Thyroid gland (tissue), 4 donors: ENCODE results near the gene CDC25C. TPM values are rescaled to one million over a fixed set of nuclear protein-coding genes. Genes with fewer than 3 reads are reported as not detected.

Source experiments
- DNase-seq, 2 donors: peaks; one replicate each; pipeline ENCODE4 v3.0.0-alpha.2; 2019
- H3K27ac ChIP-seq, 3 donors: fragments of 200-600 bp; sonication (generic); 1 replicate in 2 of 3; 2 replicates in 1 of 3; pipeline ENCODE4 v1.5.1; 2016 to 2019; ENCODE audit warnings: mild to moderate bottlenecking in 1 of 3, moderate library complexity in 1 of 3
- H3K27me3 ChIP-seq: fragments of 200-600 bp; sonication (generic); one replicate; pipeline ENCODE4 v1.5.1; 2019
- H3K36me3 ChIP-seq, 2 donors: fragments of 200-600 bp; sonication (generic); one replicate each; pipeline ENCODE4 v1.5.1; 2016 to 2019
- H3K4me1 ChIP-seq, 2 donors: fragments of 200-600 bp; sonication (generic); one replicate each; pipeline ENCODE4 v1.5.1; 2017 to 2019
- H3K4me3 ChIP-seq, 3 donors: fragments of 200-600 bp; sonication (generic); replicated peaks in 1 of 3; 1 replicate in 2 of 3; 2 replicates in 1 of 3; pipeline ENCODE4 v1.5.1; 2016; ENCODE audit warnings: mild to moderate bottlenecking in 1 of 3
- H3K9me3 ChIP-seq: fragments of 200-600 bp; sonication (generic); one replicate; pipeline ENCODE4 v1.5.1; 2017
- POLR2A ChIP-seq, 2 donors: fragments of 450-650 bp; IDR thresholded peaks; one replicate each; pipeline ENCODE4 v1.6.1; 2017; ENCODE audit warnings: antibody characterized with exemption in 2 of 2, mild to moderate bottlenecking in 2 of 2, moderate library complexity in 1 of 2
- WGBS, 2 donors: methylation state at CpG; one replicate each; pipeline ENCODE4 v1.1.5; 2017; 5-methylcytosine and 5-hydroxymethylcytosine counted together
- intact Hi-C: fragments of 100-400 bp; cut with DNase I; formaldehyde crosslinking; loops from one replicate; pipeline ENCODE4 v1.15.1; 2023
- total RNA-seq, 4 donors: library from RNA; depleted of rRNA; stranded (reverse); fragments of >200 nt; gene quantifications; one replicate each; pipeline ENCODE4 v1.2.3, GENCODE V29; 2016
- TF ChIP-seq, protein P1 (sequence below), 6 experiments: fragments of 200-600 bp in 3 of 6; fragments of 450-650 bp in 3 of 6; sonication (generic) in 3 of 6; IDR thresholded peaks; one replicate each; pipeline ENCODE4 v1.5.1; 2016 to 2019; ENCODE audit warnings: antibody characterized with exemption in 6 of 6, mild to moderate bottlenecking in 2 of 6, inconsistent platforms in 1 of 6, moderate library complexity in 1 of 6

The CDC25C gene
- total RNA-seq, 4 donors from 2014 or later = 0.27 TPM; not detected in 3

DNA sequence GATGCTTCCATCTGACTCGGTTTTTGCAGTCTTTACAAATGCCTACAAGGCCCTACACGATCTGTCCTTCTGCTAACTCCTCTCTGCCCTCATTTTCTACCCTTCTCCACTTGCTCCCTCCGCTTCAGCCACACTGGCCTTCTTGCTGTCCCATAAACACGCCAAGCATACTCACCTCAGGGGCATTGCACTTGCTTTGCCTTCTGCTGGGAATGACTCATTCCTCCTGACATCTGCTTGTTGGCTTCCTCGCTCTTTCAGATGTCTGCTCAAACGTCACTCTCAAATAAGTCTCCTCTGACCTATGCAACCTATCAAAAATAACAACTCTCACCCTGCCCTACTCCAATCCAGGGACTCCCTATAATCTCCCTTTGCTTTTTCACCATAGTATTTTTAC is 28.2 kb downstream of the CDC25C start:
- WGBS, 2 donors = 89 to 90% methylated on average over 6 of the region's 6 CpGs
- H3K27ac ChIP-seq = no peak overlapping the region
- no peaks in the 10 kb centered on the region for H3K4me1 ChIP-seq
- H3K36me3 ChIP-seq = no peaks in the 10 kb centered on the region
- no peak overlapping the region for H3K4me3 ChIP-seq
- no peaks in the 10 kb centered on the region for H3K27me3 ChIP-seq
- no peak for TF ChIP-seq POLR2A (IDR thresholded peaks at IDR 0.05)
- TF ChIP-seq, protein P1, sequence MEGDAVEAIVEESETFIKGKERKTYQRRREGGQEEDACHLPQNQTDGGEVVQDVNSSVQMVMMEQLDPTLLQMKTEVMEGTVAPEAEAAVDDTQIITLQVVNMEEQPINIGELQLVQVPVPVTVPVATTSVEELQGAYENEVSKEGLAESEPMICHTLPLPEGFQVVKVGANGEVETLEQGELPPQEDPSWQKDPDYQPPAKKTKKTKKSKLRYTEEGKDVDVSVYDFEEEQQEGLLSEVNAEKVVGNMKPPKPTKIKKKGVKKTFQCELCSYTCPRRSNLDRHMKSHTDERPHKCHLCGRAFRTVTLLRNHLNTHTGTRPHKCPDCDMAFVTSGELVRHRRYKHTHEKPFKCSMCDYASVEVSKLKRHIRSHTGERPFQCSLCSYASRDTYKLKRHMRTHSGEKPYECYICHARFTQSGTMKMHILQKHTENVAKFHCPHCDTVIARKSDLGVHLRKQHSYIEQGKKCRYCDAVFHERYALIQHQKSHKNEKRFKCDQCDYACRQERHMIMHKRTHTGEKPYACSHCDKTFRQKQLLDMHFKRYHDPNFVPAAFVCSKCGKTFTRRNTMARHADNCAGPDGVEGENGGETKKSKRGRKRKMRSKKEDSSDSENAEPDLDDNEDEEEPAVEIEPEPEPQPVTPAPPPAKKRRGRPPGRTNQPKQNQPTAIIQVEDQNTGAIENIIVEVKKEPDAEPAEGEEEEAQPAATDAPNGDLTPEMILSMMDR (IDR thresholded peaks at IDR 0.05) = no peak
- no peaks in the 10 kb centered on the region for H3K9me3 ChIP-seq
- DNase-seq = no peak
- intact Hi-C loops = no loop called here

DNA sequence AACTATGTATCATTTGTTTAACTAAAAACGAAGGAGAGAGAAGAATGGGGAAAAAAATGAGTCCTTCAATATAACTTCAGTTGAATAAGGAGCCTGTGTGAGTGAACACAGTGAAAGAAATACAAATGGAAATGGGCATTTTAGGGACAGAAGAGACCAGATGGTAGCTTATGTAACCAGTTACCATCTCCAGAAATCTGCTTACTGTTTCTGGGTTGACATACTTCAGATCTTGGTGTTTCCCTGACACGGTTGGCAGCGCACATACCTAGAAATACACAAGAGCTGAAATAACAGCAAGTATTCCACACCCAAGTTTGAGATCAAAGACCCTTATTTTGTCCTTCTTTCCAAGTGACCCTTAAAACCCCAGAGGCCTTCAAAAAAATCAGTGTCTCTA is 42.3 kb downstream of the CDC25C start:
- no peaks in the 10 kb centered on the region for H3K36me3 ChIP-seq
- intact Hi-C loops = no loop called here
- no peak for DNase-seq
- no peaks in the 10 kb centered on the region for H3K27me3 ChIP-seq
- no peaks in the 10 kb centered on the region for H3K4me1 ChIP-seq
- 88 to 93% methylated on average over 3 of the region's 3 CpGs for WGBS, 2 donors
- H3K4me3 ChIP-seq = no peak overlapping the region
- no peaks in the 10 kb centered on the region for H3K9me3 ChIP-seq
- H3K27ac ChIP-seq = no peak overlapping the region
- no peak for TF ChIP-seq POLR2A (IDR thresholded peaks at IDR 0.05)
- TF ChIP-seq, protein P1 (IDR thresholded peaks at IDR 0.05) = no peak

DNA sequence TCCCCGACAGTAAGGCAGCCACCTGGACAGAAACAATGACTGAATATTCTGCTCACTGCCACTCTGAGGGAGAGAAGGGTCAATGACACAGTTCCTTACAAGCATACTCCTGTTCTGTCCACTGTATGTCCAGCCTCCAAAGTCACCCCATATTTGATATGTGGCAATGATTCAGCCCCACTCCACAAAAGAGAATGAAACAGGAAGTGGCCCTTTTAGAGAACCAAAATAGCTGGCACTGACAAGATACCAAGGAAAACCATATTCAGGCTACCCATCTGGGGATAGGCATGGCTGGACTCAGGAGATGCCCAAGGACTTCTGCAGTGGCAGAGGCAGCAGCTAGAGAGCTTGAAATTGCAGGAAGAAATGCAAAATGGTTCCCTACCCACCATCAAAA is 44.4 kb downstream of the CDC25C start:
- Histone ChIP-seq H3K36me3 (no peaks in the 10 kb centered on the region), H3K4me3 (no peak overlapping the region), H3K27me3 (no peaks in the 10 kb centered on the region), H3K4me1 (no peaks in the 10 kb centered on the region), H3K9me3 (no peaks in the 10 kb centered on the region), H3K27ac (no peak overlapping the region)
- TF ChIP-seq, protein P1 (IDR thresholded peaks at IDR 0.05) = no peak
- TF ChIP-seq POLR2A (IDR thresholded peaks at IDR 0.05) = no peak
- intact Hi-C loops = no loop called here
- DNase-seq = no peak
- WGBS, 2 donors = 94 to 100% methylated on average over 1 of the region's 1 CpG

DNA sequence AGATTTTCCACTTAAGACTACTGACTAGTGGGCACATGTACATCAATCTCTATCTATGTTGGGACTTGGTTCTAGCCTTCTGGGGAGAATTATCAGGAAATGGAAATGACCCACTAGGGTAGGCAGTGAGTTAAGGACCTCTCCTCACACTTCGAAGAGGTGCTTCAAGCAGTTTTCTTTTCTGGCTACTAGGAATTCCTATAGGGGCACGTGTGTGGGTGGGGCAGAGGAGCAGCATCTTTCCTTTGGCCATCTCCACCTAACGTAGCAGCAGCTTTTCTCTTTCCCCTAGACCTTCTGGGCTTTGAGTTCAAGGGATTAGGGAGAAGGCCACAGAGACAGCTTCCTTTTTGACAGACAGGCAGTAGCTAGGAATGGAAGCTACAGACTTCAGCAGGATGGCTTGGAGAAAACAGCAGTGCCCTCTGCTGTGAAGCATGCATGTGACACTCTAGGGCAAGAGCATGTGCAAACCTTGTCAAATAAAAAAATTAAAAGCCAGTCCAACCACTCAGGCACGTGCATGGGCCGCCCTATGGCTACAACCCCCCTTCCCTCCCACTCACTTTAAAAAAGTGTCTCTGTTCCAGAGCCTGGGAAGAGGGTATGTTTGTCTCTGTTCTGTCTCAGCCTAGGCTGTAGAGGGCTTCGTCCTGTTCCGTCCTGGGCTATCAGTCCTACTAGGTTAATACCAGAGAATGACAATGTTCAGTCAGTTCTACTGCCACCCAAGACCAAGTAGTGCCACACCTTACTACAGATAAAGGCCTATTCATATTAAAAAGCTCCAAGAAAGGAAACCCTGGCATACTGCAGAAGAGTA is 48.5 kb downstream of the CDC25C start:
- intact Hi-C loops = no loop called here
- no peak for TF ChIP-seq POLR2A (IDR thresholded peaks at IDR 0.05)
- TF ChIP-seq, protein P1 (IDR thresholded peaks at IDR 0.05) = peak in 3 of 6 experiments; percentile 16 to 31 (median 30)
- Histone ChIP-seq H3K9me3 (no peaks in the 10 kb centered on the region), H3K27ac (no peak overlapping the region), H3K4me3 (no peak overlapping the region), H3K27me3 (no peaks in the 10 kb centered on the region), H3K36me3 (no peaks in the 10 kb centered on the region), H3K4me1 (no peaks in the 10 kb centered on the region)
- DNase-seq = peak; percentile 25 to 41
- WGBS, 2 donors = 51 to 53% methylated on average over 7 of the region's 7 CpGs

DNA sequence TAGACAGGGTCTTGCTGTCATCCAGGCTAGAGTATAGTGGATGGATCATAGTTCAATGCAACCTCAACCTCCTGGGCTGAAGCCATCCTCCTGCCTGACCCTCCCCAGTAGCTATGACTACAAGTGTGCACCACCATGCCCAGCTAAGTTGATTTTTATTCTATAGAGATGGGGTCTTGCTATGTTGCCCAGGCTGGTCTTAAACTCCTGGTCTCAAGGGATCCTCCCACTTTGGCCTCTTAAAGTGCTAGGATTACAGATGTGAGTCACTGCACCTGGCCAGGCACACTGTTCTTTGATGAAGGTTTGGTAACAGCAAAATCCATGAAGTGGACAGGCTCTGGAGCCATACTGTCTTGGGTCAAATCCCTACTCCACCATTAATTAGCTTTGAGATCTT is 50.7 kb downstream of the CDC25C start:
- Histone ChIP-seq H3K27ac (no peak overlapping the region), H3K4me3 (no peak overlapping the region), H3K36me3 (no peaks in the 10 kb centered on the region), H3K9me3 (no peaks in the 10 kb centered on the region), H3K4me1 (no peaks in the 10 kb centered on the region), H3K27me3 (no peaks in the 10 kb centered on the region)
- intact Hi-C loops = no loop called here
- DNase-seq = no peak
- no peak for TF ChIP-seq POLR2A (IDR thresholded peaks at IDR 0.05)
- TF ChIP-seq, protein P1 (IDR thresholded peaks at IDR 0.05) = no peak
